HepG2 (cell line): ENCODE results near the gene SCAANT1. TPM values are rescaled to one million over a fixed set of nuclear protein-coding genes. Genes with fewer than 3 reads are reported as not detected.

ENCODE experiments used
- ARID4A ChIP-seq: sonication (generic); formaldehyde crosslinking; IDR thresholded peaks from 2 replicates; pipeline ENCODE4 v1.5.0; 2020; ENCODE audit warnings: mild to moderate bottlenecking, missing genetic modification reagents, borderline replicate concordance
- EP300 ChIP-seq, 3 experiments: sonication (generic) in 1 of 3; formaldehyde crosslinking in 1 of 3; IDR thresholded peaks; 2 replicates each; pipeline versions ENCODE4 v1.5.1 to v1.6.1; 2011 to 2020; ENCODE audit warnings: low read depth in 2 of 3, low read length in 2 of 3, borderline replicate concordance in 1 of 3, improper control_type of control experiment in 1 of 3, mild to moderate bottlenecking in 1 of 3, missing genetic modification reagents in 1 of 3, moderate library complexity in 1 of 3
- FOXO4 ChIP-seq: sonication (generic); formaldehyde crosslinking; conservative IDR thresholded peaks from 2 replicates; pipeline ENCODE4 v1.8.1; 2023; ENCODE audit warnings: missing genetic modification reagents
- KAT2B ChIP-seq: fragments of 150-350 bp; IDR thresholded peaks from 2 replicates; pipeline ENCODE4 v1.6.1; 2014; ENCODE audit warnings: low read depth, low read length, borderline replicate concordance
- NFIB ChIP-seq: sonication (generic); formaldehyde crosslinking; IDR thresholded peaks from 2 replicates; pipeline ENCODE4 v1.9.0; 2021; ENCODE audit warnings: missing genetic modification reagents, mild to moderate bottlenecking, borderline replicate concordance
- POGK ChIP-seq: sonication (generic); formaldehyde crosslinking; conservative IDR thresholded peaks from 2 replicates; pipeline ENCODE4 v1.8.0; 2022; ENCODE audit warnings: mild to moderate bottlenecking, moderate library complexity, missing genetic modification reagents
- ZNF383 ChIP-seq: sonication (generic); formaldehyde crosslinking; IDR thresholded peaks from 2 replicates; pipeline ENCODE4 v1.4.0; 2020; ENCODE audit warnings: missing genetic modification reagents, mild to moderate bottlenecking, borderline replicate concordance
- ZNF407 ChIP-seq: sonication (generic); formaldehyde crosslinking; IDR thresholded peaks from one replicate; pipeline ENCODE4 v1.5.1; 2020; ENCODE audit warnings: mild to moderate bottlenecking, missing genetic modification reagents; ENCODE audit errors: not compliant biosample characterization
- ZNF724P ChIP-seq: sonication (generic); formaldehyde crosslinking; IDR thresholded peaks from 2 replicates; pipeline ENCODE4 v1.8.0; 2022; ENCODE audit warnings: missing genetic modification reagents, borderline replicate concordance
- polyA plus RNA-seq, 8 experiments: library from polyadenylated mRNA; depleted of rRNA in 3 of 8; stranded (reverse) in 7 of 8; unstranded in 1 of 8; fragments of >200 nt; fragmentation: Illumina TruSeq in 4 of 8; extraction: Trizol in 4 of 8; gene quantifications; 2 replicates each; pipeline versions ENCODE4 v1.2.1 to v1.2.3, GENCODE V29; 2011 to 2016; ENCODE audit warnings: low read depth in 4 of 8, missing spikeins in 1 of 8, mixed read lengths in 1 of 8; ENCODE audit not compliant: insufficient read depth in 1 of 8
- total RNA-seq, 5 experiments: library from RNA; depleted of rRNA; stranded (reverse); fragments of >200 nt; fragmentation: Illumina TruSeq; extraction: Trizol; gene quantifications; 2 replicates each; pipeline ENCODE4 v1.2.3, GENCODE V29; 2016; ENCODE audit warnings: low read depth in 1 of 5

The SCAANT1 gene
- total and polyA plus RNA-seq, 2 of the 13 experiments (the other 11 are each of a cell fraction or from before 2014, with no cell fraction given), result not detected

- TF ChIP-seq FOXO4 (CRISPR knock-in tag), result no peak
- peak in 1 of 2 experiments; percentile 19; a peak in 1 of 4 replicates for TF ChIP-seq EP300 (IDR thresholded peaks at IDR 0.05; ENCODE audit: low read depth in 2 of 2, low read length in 2 of 2)
- no peak; the same call in 1 of the 2 replicates for TF ChIP-seq EP300 (CRISPR knock-in tag; IDR thresholded peaks at IDR 0.05; ENCODE audit: borderline replicate concordance)
- TF ChIP-seq POGK, result peak; percentile 54; the same call in 1 of the 2 replicates
- TF ChIP-seq KAT2B, result no peak
- peak; percentile 51 for TF ChIP-seq ZNF407
- no peak for TF ChIP-seq NFIB (CRISPR knock-in tag)
- peak; percentile 78; the same call in 1 of the 2 replicates for TF ChIP-seq ARID4A (CRISPR knock-in tag)
- TF ChIP-seq ZNF383, result 0 out of 2 replicates have a peak, but pooled peaks have one; percentile 37
- peak; percentile 48; the same call in 1 of the 2 replicates for TF ChIP-seq ZNF724P (CRISPR knock-in tag)
Measured at GRCh38 chr3:63911873-63912767, at the start of gene SCAANT1 (continued).
